Measurements from ENCODE around the gene FAM118B.

GRCh38 chr11:126186025-126186698, 25.4 kb upstream of the FAM118B start:
- TF ChIP-seq CTCF (IDR thresholded peaks at IDR 0.05; ENCODE audit: low read depth, low read length, missing input control) (no peak), JUND (IDR thresholded peaks at IDR 0.05) (no peak), MAX (IDR thresholded peaks at IDR 0.05) (no peak), YY1 (IDR thresholded peaks at IDR 0.05) (no peak), REST (IDR thresholded peaks at IDR 0.05) (no peak), RXRA (IDR thresholded peaks at IDR 0.05) (no peak), TAF1 (conservative IDR thresholded peaks at IDR 0.05) (no peak), RAD21 (IDR thresholded peaks at IDR 0.05) (no peak), FOXA1 (IDR thresholded peaks at IDR 0.05) (no peak), SP1 (IDR thresholded peaks at IDR 0.05) (no peak), EGR1 (IDR thresholded peaks at IDR 0.05; ENCODE audit: low read depth in 2 of 2) (no peak), ATF3 (IDR thresholded peaks at IDR 0.05) (no peak), ZBTB33 (IDR thresholded peaks at IDR 0.05) (no peak)
